Measurements from ENCODE around the gene OFD1. TPM values are rescaled to one million over a fixed set of nuclear protein-coding genes. Genes with fewer than 3 reads are reported as not detected.

The OFD1 gene
- total RNA-seq, 4 donors from 2014 or later: 13.2 to 25.1 (median 17.1) TPM

- DNase-seq (ENCODE audit: low spot score) (no peak), ATAC-seq (ENCODE audit: low FRiP score) (no peak)
- TF ChIP-seq CTCF (IDR thresholded peaks at IDR 0.05): no peak
These were observed 74.3 kb downstream of the OFD1 start for GRCh38 chrX:13808865-13809264.

GRCh38 chrX:13815664-13816063 lies 81.1 kb downstream of the OFD1 start:
- DNase-seq (ENCODE audit: low spot score) (no peak), ATAC-seq (ENCODE audit: low FRiP score) (no peak)
- TF ChIP-seq CTCF (IDR thresholded peaks at IDR 0.05): no peak

- ATAC-seq (ENCODE audit: low FRiP score) (no peak), DNase-seq (ENCODE audit: low spot score) (no peak)
- TF ChIP-seq CTCF (IDR thresholded peaks at IDR 0.05): no peak
These were observed 81.6 kb downstream of the OFD1 start for GRCh38 chrX:13816176-13816575.

- ATAC-seq (ENCODE audit: low FRiP score) (no peak), DNase-seq (ENCODE audit: low spot score) (no peak)
- TF ChIP-seq CTCF (IDR thresholded peaks at IDR 0.05): no peak
These were observed 82.4 kb downstream of the OFD1 start, which contains the start of gene GPM6B for GRCh38 chrX:13816643-13817627. Gene GPM6B (minus strand): TSS chrX:13817093. CDS start chrX:13816904, 189 bp downstream.

Other genes starting within 250 kb of the OFD1 start
- 1 to 10 TPM in 2 of 4 donors, under 1 TPM in 1, not detected in 1; 0.63 to 4.2 (median 1.2) TPM for gene EGFL6, start 165.1 kb upstream of the OFD1 start, total RNA-seq
- 1 to 10 TPM; 2.4 to 3.9 (median 3.6) TPM for gene TCEANC, start 81.6 kb upstream of the OFD1 start, total RNA-seq
- gene RAB9A, start 45.6 kb upstream of the OFD1 start, total RNA-seq: 10 to 100 TPM; 20.2 to 31.8 (median 29.8) TPM
- 10 to 100 TPM in 1 of 4 donors, 1 to 10 TPM in 3; 6.6 to 13.1 (median 8.7) TPM for gene TRAPPC2, start 128 bp upstream of the OFD1 start, total RNA-seq
- gene GPM6B, start 82.3 kb downstream of the OFD1 start, total RNA-seq: 1 to 10 TPM; 1.4 to 9.1 (median 6.5) TPM